Stimulated activated CD8-positive, alpha-beta memory T cell treated with anti-CD3 and anti-CD28 coated beads, Interleukin-7, amount 100 ng/mL, for 24 hours (primary cell): ENCODE results near the gene UBE2Q2.
"Not testable (repeated sequence)": the region's sequence is repeated elsewhere in the genome, so short reads cannot be mapped to it uniquely, and the experiment has no call there.

Experiments used
- DNase-seq: peaks from one replicate; pipeline ENCODE4 v3.0.0-alpha.2; 2020; ENCODE audit warnings: low read depth

UBE2Q2 gene

GRCh38 chr15:75864213-75865059 lies 21.2 kb downstream of the UBE2Q2 start:
- DNase-seq: no peak

GRCh38 chr15:75866045-75866444 lies 22.8 kb downstream of the UBE2Q2 start:
- not testable (repeated sequence) for DNase-seq

- DNase-seq: no peak
Observed at GRCh38 chr15:75866916-75867315, 23.7 kb downstream of the UBE2Q2 start.

- no peak for DNase-seq
Observed at GRCh38 chr15:75867449-75867848, 24.2 kb downstream of the UBE2Q2 start.

DNA sequence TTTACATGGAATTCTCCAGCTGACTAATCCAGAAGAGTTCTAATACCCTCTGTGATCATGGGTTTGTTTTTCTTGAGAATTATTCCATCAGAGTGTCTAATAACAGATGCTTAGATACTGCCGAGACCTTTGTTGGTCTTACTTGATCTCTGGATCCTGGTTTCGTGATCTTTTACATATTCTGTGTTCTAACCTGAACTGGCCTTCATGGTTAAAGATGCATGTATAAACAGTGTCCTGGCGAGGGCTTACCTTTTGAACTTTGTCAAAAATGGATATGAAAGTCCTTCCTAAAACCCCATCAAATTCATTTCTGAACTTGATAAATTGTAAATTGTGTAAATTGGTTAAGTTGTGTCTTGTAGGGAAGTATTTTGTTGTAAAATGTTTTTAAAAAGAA lies 24.8 kb downstream of the UBE2Q2 start:
- no peak for DNase-seq

- no peak for DNase-seq
Observed at GRCh38 chr15:75869446-75869845, 26.2 kb downstream of the UBE2Q2 start.

DNA sequence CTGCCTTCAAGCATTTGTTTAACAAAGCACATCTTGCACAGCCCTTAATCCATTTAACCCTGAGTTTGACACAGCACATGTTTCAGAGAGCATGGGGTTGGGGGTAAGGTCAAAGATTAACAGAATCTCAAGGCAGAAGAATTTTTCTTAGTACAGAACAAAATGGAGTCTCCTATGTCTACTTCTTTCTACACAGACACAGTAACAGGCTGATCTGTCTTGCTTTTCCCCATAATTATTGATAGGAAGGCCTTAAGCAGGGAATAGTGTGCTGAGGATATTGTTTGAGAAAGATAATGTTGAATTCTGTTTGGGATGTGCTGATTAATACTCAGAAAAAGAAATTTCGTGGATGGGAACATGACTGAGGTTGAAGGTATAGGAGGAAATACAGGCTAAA lies 28.3 kb downstream of the UBE2Q2 start:
- not testable (repeated sequence) for DNase-seq

GRCh38 chr15:75872403-75872990 lies 29.2 kb downstream of the UBE2Q2 start:
- DNase-seq: no peak

DNA sequence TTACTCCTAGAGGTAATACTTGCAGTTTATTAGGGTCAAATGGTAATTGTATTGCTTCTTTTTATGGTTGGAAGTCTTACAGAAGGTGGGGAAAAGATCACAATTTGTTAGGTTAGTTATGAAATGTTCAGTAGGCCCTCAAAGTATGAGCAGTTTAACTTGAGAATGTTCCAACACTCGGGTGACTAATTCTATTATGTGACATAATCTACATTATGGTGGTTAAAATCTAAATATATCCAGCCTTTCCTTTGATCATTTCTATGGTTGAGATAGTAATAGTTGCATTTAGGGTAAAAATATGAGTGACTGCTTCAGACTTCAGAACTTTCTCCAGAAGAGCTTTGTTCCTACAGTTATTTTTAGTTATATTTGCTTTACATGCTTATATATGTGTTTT lies 40.8 kb downstream of the UBE2Q2 start:
- no peak for DNase-seq

- DNase-seq: no peak
Observed at GRCh38 chr15:75887178-75887577, 43.9 kb downstream of the UBE2Q2 start.

- DNase-seq: no peak
Observed at GRCh38 chr15:75891895-75892294, 48.6 kb downstream of the UBE2Q2 start.

- no peak for DNase-seq
Observed at GRCh38 chr15:75895731-75896130, 52.5 kb downstream of the UBE2Q2 start.

DNA sequence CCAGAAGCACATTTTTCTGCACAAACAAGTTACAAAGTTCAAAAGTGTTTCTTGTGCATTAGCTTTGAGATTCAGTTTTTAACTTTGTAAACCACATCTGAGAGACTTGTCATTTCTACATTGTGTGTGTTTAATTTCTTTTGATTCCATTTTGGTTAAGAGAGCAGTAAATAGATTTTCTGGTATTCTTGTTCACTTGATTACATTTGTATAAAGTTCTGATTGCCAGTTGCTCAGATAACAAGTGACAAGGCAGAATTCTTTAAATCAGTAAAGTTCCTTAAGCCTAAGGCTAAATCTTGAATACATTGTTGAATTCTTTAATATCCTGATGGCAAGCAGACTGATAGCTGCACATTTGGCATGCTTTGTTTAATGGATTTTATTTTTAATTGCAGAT lies 57.3 kb downstream of the UBE2Q2 start:
- no peak for DNase-seq

GRCh38 chr15:75902129-75902557 lies 58.9 kb downstream of the UBE2Q2 start:
- no peak for DNase-seq

DNA sequence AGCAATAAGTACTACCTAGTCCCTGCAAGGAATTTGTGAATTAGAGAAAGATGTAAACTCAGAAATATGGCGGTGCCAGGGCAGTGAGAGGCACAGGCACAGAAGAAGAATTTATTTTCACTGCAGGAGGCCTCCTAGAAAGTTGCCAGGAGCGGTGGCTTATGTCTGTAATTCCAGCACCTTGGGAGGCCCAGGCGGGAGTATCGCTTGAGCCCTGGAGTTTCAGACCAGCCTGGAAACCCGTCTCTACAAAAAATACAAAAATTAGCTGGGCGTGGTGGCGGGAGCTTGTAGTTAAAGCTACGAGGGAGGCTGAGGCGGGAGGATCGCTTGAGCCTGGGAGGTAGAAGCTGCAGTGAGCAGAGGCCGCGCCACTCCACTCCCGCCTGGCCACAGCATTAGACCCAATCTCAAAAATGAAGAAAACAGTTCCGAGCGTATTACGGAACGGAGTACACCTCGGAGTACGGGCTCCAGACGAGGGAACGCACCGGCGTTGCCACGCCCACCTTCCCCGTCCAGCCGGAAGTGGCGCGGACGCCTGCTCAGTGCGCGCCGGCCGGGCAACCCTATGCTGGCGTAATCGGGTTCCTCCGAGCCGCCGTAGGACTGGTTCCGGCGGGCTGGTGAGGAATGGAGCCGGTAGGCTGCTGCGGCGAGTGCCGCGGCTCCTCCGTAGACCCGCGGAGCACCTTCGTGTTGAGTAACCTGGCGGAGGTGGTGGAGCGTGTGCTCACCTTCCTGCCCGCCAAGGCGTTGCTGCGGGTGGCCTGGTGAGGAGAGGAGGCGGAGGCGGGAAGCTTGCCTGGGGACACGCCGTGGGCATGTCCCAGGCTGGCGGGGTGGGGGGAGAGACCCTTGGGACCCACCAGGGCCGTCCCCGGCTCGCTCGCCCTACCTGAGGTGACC lies 60.3 kb downstream of the UBE2Q2 start, which contains the start of gene FBXO22:
TSS of gene FBXO22 (plus strand) at position 548 of the 909 bp plus-strand sequence. CDS start at position 634, 86 bp downstream.
- DNase-seq: peak; percentile 80

- DNase-seq: no peak
Observed at GRCh38 chr15:75905231-75905630, 62.0 kb downstream of the UBE2Q2 start.

DNA sequence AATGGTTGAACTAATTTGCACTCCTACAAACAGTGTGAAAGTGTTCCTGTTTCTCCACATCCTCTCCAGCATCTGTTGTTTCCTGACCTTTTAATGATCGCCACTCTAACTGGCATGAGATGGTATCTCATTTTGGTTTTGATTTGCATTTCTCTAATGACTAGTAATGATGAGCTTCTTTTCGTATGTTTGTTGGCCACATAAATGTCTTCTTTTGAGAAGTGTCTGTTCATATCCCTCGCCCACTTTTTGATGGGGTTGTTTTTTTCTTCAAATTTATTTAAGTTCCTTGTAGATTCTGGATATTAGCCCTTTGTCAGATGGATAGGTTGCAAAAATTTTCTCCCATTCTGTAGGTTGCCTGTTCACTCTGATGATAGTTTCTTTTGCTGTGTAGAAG lies 67.1 kb downstream of the UBE2Q2 start:
- DNase-seq: not testable (repeated sequence)

DNA sequence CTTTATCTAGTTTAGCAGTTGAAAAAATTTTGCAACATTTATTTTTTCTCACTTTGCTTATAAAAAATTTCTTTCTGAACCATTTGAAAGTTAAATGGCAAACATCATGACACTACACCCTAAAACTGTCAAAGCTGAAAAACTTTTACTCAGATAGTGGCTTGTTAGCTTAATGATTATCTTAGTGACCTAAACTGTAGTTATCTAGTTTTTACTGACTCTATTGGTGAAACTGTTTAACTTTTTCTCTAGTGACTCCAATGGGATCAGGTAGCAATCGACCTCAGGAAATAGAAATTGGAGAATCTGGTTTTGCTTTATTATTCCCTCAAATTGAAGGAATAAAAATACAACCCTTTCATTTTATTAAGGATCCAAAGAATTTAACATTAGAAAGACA lies 73.7 kb downstream of the UBE2Q2 start:
- DNase-seq: no peak

- no peak for DNase-seq
Observed at GRCh38 chr15:75918135-75918534, 74.9 kb downstream of the UBE2Q2 start.

GRCh38 chr15:75920079-75920478 lies 76.8 kb downstream of the UBE2Q2 start:
- DNase-seq: no peak

- DNase-seq: no peak
Observed at GRCh38 chr15:75921732-75922703, 78.8 kb downstream of the UBE2Q2 start.
